Ectodermal cell (in vitro differentiated cells): Measurements from ENCODE around the gene TUT7.

Experiments
- H3K27ac ChIP-seq: 2 replicates; pipeline ENCODE4 v1.7.0; 2013; ENCODE audit warnings: mild to moderate bottlenecking, low read depth, low read length; ENCODE audit not compliant: insufficient read depth, poor library complexity, severe bottlenecking
- H3K27me3 ChIP-seq: 2 replicates; pipeline ENCODE4 v1.7.0; 2013; ENCODE audit warnings: mild to moderate bottlenecking, low read length; ENCODE audit not compliant: insufficient read depth, control insufficient read depth, poor library complexity, severe bottlenecking
- H3K36me3 ChIP-seq: one replicate; pipeline ENCODE4 v1.7.0; 2013; ENCODE audit warnings: low read length; ENCODE audit not compliant: control insufficient read depth, insufficient read depth
- H3K4me1 ChIP-seq: one replicate; pipeline ENCODE4 v1.7.0; 2013; ENCODE audit warnings: low read length; ENCODE audit not compliant: control insufficient read depth, insufficient read depth
- H3K4me3 ChIP-seq: 2 replicates; pipeline ENCODE4 v1.7.0; 2013; ENCODE audit warnings: low read depth, low read length, control low read depth; ENCODE audit not compliant: insufficient read depth
- H3K9me3 ChIP-seq: 2 replicates; pipeline ENCODE4 v1.7.0; 2013; ENCODE audit warnings: mild to moderate bottlenecking, low read length, moderate library complexity; ENCODE audit not compliant: control insufficient read depth
- WGBS, 2 experiments: methylation state at CpG; one replicate each; pipeline ENCODE4 v1.1.7; 2013; ENCODE audit warnings: missing lambda C conversion rate in 2 of 2; 5-methylcytosine and 5-hydroxymethylcytosine counted together

The TUT7 gene

GRCh38 chr9:86330186-86330585 is 24.0 kb downstream of the TUT7 start:
- Histone ChIP-seq H3K4me1 (peaks cover 7% of the 10 kb centered on the region), H3K36me3 (peaks cover 16% of the 10 kb centered on the region), H3K4me3 (no peak overlapping the region), H3K27me3 (no peaks in the 10 kb centered on the region), H3K9me3 (no peaks in the 10 kb centered on the region), H3K27ac (no peak overlapping the region)
- WGBS, 2 experiments = 85 to 88% methylated on average over 5 of the region's 5 CpGs

DNA sequence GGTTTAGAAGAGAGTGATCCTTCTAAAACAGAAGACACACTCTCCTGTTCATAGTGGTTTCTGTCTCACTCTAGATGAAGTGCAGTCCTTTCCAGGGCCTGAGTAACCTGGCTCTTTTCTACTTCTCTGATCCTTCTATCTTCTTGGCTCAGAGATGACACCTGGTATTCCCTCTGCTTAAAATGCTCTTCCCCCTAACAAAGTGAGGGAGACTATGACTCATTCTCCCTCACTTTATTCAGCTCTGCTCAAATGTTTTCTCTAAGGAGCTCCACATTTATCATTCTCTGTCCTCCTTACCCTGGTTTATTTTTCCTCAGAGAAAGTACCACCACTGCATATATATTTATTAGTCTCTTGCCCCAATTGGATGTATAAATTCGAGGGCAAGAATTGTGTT is 24.6 kb downstream of the TUT7 start:
- peaks cover 21% of the 10 kb centered on the region for H3K36me3 ChIP-seq
- peaks cover 7% of the 10 kb centered on the region for H3K4me1 ChIP-seq
- no peak overlapping the region for H3K4me3 ChIP-seq
- 92 to 94% methylated on average over 1 of the region's 1 CpG for WGBS, 2 experiments
- H3K27me3 ChIP-seq = no peaks in the 10 kb centered on the region
- H3K9me3 ChIP-seq = no peaks in the 10 kb centered on the region
- H3K27ac ChIP-seq = no peak overlapping the region

GRCh38 chr9:86328156-86328555 is 26.1 kb downstream of the TUT7 start:
- no peaks in the 10 kb centered on the region for H3K9me3 ChIP-seq
- no peak overlapping the region for H3K27ac ChIP-seq
- peaks cover 7% of the 10 kb centered on the region for H3K4me1 ChIP-seq
- H3K4me3 ChIP-seq = no peak overlapping the region
- H3K36me3 ChIP-seq = peaks cover 21% of the 10 kb centered on the region
- 6 to 9% methylated on average over 3 to 4 of the region's 4 CpGs for WGBS, 2 experiments
- no peaks in the 10 kb centered on the region for H3K27me3 ChIP-seq

DNA sequence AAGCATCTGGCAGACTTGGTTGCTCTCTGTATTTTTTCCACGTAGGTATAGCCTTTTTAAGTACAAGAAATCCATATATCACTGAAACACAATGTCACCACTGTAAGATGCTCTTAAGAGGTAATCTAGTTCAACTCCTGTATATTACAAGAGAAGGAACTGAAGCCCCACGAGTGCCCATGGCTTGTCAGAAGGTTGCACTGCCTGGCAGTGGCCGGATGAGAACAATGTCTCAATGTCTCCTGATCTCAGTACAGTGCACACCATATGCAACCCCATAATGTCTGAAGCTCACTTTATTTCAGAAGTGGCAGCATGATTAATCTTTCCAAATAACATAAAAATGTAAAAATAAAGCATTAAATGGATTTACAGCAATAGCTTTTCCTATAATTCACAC is 27.7 kb downstream of the TUT7 start:
- Histone ChIP-seq H3K4me3 (no peak overlapping the region), H3K9me3 (no peaks in the 10 kb centered on the region), H3K4me1 (peaks cover 7% of the 10 kb centered on the region), H3K27me3 (no peaks in the 10 kb centered on the region), H3K27ac (no peak overlapping the region), H3K36me3 (peaks cover 21% of the 10 kb centered on the region)
- 92 to 97% methylated on average over 3 of the region's 3 CpGs for WGBS, 2 experiments

GRCh38 chr9:86324901-86325300 is 29.3 kb downstream of the TUT7 start:
- Histone ChIP-seq H3K4me1 (peaks cover 7% of the 10 kb centered on the region), H3K4me3 (no peak overlapping the region), H3K9me3 (no peaks in the 10 kb centered on the region), H3K27me3 (no peaks in the 10 kb centered on the region), H3K27ac (no peak overlapping the region), H3K36me3 (peaks cover 25% of the 10 kb centered on the region)
- 100% methylated on average over 1 of the region's 1 CpG; no CpG with 5 or more reads in 1 of the 2 experiments for WGBS, 2 experiments

DNA sequence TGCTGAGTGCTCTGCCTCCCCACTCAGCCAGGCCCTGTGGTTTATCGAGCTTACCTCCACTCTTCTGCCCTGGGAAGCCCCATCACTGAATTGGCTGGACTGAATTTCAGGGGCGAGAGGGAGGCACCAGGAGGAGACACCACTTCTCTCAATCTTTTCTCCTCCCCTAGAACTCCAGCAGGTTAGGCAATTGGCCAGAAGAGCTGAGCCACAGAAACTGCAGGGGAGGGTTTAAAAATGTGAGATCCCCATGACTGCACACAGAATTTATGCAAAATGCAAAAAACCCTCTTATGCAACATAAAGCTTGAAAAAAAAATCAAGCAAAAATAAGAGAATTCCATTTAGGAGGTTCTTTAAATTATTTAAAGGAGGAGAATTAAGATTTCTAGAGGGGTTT is 29.9 kb downstream of the TUT7 start:
- Histone ChIP-seq H3K36me3 (peaks cover 27% of the 10 kb centered on the region), H3K4me3 (no peak overlapping the region)

GRCh38 chr9:86322973-86323644 is 31.1 kb downstream of the TUT7 start:
- 90 to 95% methylated on average over 6 to 8 of the region's 8 CpGs for WGBS, 2 experiments
- Histone ChIP-seq H3K4me3 (no peak overlapping the region), H3K27me3 (no peaks in the 10 kb centered on the region), H3K9me3 (no peaks in the 10 kb centered on the region), H3K27ac (no peak overlapping the region), H3K4me1 (peaks cover 4% of the 10 kb centered on the region), H3K36me3 (peaks cover 38% of the 10 kb centered on the region)

More for the DNA sequence above, 29.9 kb downstream of the TUT7 start:
- Histone ChIP-seq H3K27me3 (no peaks in the 10 kb centered on the region), H3K9me3 (no peaks in the 10 kb centered on the region), H3K27ac (no peak overlapping the region), H3K4me1 (peaks cover 7% of the 10 kb centered on the region)
- WGBS, 2 experiments = 91 to 94% methylated on average over 2 of the region's 2 CpGs

GRCh38 chr9:86321373-86321772 is 32.8 kb downstream of the TUT7 start:
- H3K36me3 ChIP-seq = peaks cover 35% of the 10 kb centered on the region
- no peaks in the 10 kb centered on the region for H3K4me1 ChIP-seq
- no peak overlapping the region for H3K4me3 ChIP-seq
- H3K9me3 ChIP-seq = no peaks in the 10 kb centered on the region
- H3K27me3 ChIP-seq = no peaks in the 10 kb centered on the region
- 86 to 97% methylated on average over 5 of the region's 5 CpGs for WGBS, 2 experiments
- H3K27ac ChIP-seq = no peak overlapping the region

- H3K36me3 ChIP-seq = peaks cover 30% of the 10 kb centered on the region
These were observed 36.0 kb downstream of the TUT7 start for GRCh38 chr9:86318187-86318586.

GRCh38 chr9:86315078-86315477 is 39.1 kb downstream of the TUT7 start:
- Histone ChIP-seq H3K4me3 (no peak overlapping the region), H3K36me3 (peaks cover 28% of the 10 kb centered on the region), H3K27ac (no peak overlapping the region), H3K9me3 (no peaks in the 10 kb centered on the region), H3K27me3 (no peaks in the 10 kb centered on the region), H3K4me1 (no peaks in the 10 kb centered on the region)
- WGBS, 2 experiments = 89 to 96% methylated on average over 2 of the region's 2 CpGs

More at GRCh38 chr9:86318187-86318586, 36.0 kb downstream of the TUT7 start:
- Histone ChIP-seq H3K9me3 (no peaks in the 10 kb centered on the region), H3K27me3 (no peaks in the 10 kb centered on the region), H3K27ac (no peak overlapping the region), H3K4me1 (no peaks in the 10 kb centered on the region), H3K4me3 (no peak overlapping the region)
- 98 to 99% methylated on average over 4 of the region's 4 CpGs for WGBS, 2 experiments
